Memory B cell (primary cell): ENCODE measurements around the gene COPS3.

Experiments used
- ATAC-seq: fragments of 150-1000 bp; cut with Tn5 transposase; 2 replicates; pipeline ENCODE4 v1.10.0; 2021; ENCODE audit warnings: low read depth, mild to moderate bottlenecking, moderate library complexity
- DNase-seq, 2 donors: peaks; one replicate each; pipeline ENCODE4 v3.0.0; 2022; ENCODE audit warnings: low spot score in 2 of 2
- H3K27ac Mint-ChIP-seq: one replicate; pipeline ENCODE4 v1.8.0; 2022; ENCODE audit warnings: mild to moderate bottlenecking, moderate library complexity, mixed read lengths
- H3K27me3 Mint-ChIP-seq: one replicate; pipeline ENCODE4 v1.8.0; 2022; ENCODE audit warnings: mixed read lengths
- H3K36me3 Mint-ChIP-seq: one replicate; pipeline ENCODE4 v1.8.0; 2022; ENCODE audit warnings: mild to moderate bottlenecking, mixed read lengths
- H3K4me1 Mint-ChIP-seq: one replicate; pipeline ENCODE4 v1.8.0; 2022; ENCODE audit warnings: mixed read lengths
- H3K4me3 Mint-ChIP-seq: one replicate; pipeline ENCODE4 v1.8.0; 2022; ENCODE audit warnings: mild to moderate bottlenecking, moderate library complexity, mixed read lengths
- H3K9me3 Mint-ChIP-seq: one replicate; pipeline ENCODE4 v1.8.0; 2022; ENCODE audit warnings: mixed read lengths

The COPS3 gene

DNA sequence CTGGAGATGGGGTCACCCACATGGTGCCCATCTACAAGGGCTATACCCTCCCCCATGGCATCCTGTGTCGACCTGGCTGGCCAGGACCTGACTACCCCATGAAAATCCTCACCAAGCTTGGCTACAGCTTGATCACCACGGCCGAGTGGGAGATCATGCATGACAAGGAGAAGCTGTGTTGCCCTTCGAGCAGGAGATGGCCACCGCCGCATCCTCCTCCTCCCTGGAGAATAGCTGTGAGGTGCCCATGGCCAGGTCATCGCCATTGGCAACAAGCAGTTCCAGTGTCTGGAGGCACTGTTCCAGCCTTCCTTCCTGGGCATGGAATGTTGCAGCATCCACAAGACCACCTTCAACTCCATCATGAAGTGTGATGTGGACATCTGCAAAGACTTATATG, 38.8 kb downstream of the COPS3 start:
- Mint-ChIP-seq H3K27me3 (no peaks in the 10 kb centered on the region), H3K4me3 (no peak overlapping the region), H3K9me3 (no peaks in the 10 kb centered on the region), H3K27ac (no peak overlapping the region), H3K36me3 (peaks cover under 1% of the 10 kb centered on the region), H3K4me1 (peaks cover 3% of the 10 kb centered on the region)
- DNase-seq, result no peak
- ATAC-seq, result no peak

DNA sequence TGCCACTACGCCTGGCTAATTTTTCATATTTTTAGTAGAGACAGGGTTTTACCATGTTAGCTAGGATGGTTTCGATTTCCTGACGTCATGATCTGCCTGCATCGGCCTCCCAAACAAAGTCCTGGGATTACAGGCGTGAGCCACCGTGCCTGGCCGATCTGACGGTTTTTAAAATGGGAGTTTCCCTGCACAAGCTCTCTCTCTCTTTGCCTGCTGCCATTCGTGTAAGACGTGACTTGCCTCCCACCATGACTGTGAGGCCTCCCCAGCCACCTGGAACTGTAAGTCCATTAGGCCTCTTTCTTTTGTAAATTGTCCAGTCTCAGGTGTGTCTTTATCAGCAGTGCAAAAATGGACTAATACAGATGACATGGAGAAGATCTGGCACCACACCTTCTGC, 39.4 kb downstream of the COPS3 start:
- H3K27ac Mint-ChIP-seq, result no peak overlapping the region
- ATAC-seq (no peak), DNase-seq (no peak)
- no peaks in the 10 kb centered on the region for H3K9me3 Mint-ChIP-seq
- H3K27me3 Mint-ChIP-seq, result no peaks in the 10 kb centered on the region
- H3K4me1 Mint-ChIP-seq, result peaks cover 5% of the 10 kb centered on the region
- H3K36me3 Mint-ChIP-seq, result no peaks in the 10 kb centered on the region
- no peak overlapping the region for H3K4me3 Mint-ChIP-seq

DNA sequence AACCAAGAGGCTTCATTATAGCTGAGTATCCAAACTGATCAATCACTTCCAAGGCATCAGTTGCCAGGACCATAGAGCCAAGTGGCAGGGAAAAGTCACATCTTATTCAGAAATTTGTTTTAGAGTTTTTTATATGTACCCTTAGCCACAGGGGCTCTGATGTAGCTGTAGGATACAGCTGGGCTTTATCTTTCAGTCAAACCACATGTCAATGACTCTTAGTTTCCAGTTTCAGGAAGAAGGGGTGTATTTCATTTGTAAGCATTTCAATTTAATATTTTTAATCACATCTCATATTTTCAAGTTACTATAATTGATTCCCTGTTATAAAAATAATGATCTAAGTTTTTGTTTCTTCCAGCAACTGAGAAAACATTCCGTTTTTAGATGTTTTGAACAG, 41.2 kb downstream of the COPS3 start:
- ATAC-seq (no peak), DNase-seq (no peak)
- H3K4me1 Mint-ChIP-seq, result peaks cover 20% of the 10 kb centered on the region
- no peak overlapping the region for H3K4me3 Mint-ChIP-seq
- no peaks in the 10 kb centered on the region for H3K9me3 Mint-ChIP-seq
- H3K36me3 Mint-ChIP-seq, result no peaks in the 10 kb centered on the region
- no peaks in the 10 kb centered on the region for H3K27me3 Mint-ChIP-seq
- H3K27ac Mint-ChIP-seq, result no peak overlapping the region

DNA sequence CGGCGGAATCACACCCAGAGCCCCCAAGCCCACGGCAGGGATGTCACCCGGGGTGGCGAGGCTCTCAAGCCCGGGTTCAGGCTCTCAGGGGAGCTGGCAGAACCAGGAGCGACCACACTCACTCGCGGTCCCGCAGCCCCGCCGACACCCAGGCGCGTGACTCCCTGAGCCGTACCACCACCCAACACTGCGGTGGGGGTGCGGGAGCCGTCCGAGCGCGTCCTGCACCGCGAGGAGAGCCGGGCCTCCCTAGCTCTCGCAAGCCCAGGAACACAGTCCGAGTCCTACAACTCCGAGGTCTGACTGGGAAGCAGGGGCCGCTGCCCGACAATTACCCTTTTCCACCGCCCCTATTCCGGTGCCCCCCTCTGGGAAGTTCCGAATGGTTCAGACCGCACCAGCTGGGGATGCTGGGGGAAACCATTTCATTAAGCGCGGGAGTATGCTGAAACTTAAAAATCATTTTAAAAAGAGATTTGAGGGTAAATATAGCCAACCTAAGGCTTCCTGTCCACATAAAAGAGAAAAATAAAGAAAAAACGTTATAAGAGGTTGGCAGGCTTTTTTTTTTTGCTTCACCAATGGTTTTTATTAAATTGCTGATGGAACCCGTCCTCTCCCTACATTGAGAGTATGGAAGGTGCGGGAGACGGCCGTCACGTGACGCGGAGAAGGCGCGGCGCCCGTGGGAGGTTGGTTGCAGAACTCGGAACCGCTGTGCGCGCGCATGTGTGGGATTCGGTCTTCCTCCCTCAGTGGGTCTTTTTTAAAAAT, 43.8 kb downstream of the COPS3 start, which contains the start of gene FLCN:
Gene FLCN, minus strand, starts transcription at position 143 of the 774 bp plus-strand sequence. CDS start 9,031 bp downstream, outside the sequence.
- ATAC-seq, result peak; percentile 90
- Mint-ChIP-seq H3K9me3 (no peaks in the 10 kb centered on the region), H3K4me3 (peak within 1 kb of the TSS; percentile 99)

DNA sequence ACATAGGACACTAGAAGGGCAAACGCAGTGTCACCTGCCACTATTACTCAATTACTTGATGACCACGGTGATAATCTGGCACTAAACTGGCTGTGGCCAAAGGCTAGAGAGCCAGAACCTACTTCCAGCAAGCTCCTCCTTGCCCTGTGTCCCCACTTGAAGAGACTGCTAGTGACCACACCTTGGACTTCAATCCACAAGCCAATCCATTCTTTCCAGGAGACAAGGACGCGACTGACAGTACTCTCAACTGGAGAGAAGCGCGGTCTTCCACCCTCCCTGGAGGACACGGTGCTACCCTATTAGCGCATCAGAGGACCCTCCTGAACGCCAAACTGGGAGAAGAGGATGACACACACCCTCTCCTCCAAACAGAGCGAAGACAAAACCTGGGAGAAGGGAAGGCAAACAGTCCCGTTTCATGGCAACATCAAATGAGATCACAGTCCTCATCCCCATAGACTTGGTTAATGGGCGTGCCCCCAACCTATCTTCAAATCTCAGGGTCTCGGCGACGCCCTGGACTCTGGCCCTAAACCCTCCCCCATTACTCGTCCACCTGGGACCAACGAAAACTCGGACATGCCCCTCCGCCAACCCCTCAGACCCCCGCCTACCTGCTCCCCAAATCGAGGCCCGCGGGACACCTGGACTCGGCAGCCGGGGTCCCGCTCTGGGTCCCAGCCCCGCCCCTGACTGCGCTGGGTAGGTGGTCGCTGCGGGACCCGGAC, 44.6 kb downstream of the COPS3 start:
- Mint-ChIP-seq H3K36me3 (peaks cover 8% of the 10 kb centered on the region), H3K27ac (peak overlapping the region; percentile 100), H3K4me1 (peaks cover 22% of the 10 kb centered on the region), H3K9me3 (no peaks in the 10 kb centered on the region), H3K27me3 (no peaks in the 10 kb centered on the region), H3K4me3 (peak overlapping the region; percentile 99)
- ATAC-seq (peak; percentile 4), DNase-seq (no peak)

More for the DNA sequence above, 43.8 kb downstream of the COPS3 start, which contains the start of gene FLCN:
- H3K27ac Mint-ChIP-seq, result peak within 1 kb of the TSS; percentile 100
- DNase-seq, result peak; percentile 88 to 97
- H3K27me3 Mint-ChIP-seq, result no peaks in the 10 kb centered on the region
- peaks cover 20% of the 10 kb centered on the region for H3K4me1 Mint-ChIP-seq
- H3K36me3 Mint-ChIP-seq, result peaks cover 2% of the 10 kb centered on the region

DNA sequence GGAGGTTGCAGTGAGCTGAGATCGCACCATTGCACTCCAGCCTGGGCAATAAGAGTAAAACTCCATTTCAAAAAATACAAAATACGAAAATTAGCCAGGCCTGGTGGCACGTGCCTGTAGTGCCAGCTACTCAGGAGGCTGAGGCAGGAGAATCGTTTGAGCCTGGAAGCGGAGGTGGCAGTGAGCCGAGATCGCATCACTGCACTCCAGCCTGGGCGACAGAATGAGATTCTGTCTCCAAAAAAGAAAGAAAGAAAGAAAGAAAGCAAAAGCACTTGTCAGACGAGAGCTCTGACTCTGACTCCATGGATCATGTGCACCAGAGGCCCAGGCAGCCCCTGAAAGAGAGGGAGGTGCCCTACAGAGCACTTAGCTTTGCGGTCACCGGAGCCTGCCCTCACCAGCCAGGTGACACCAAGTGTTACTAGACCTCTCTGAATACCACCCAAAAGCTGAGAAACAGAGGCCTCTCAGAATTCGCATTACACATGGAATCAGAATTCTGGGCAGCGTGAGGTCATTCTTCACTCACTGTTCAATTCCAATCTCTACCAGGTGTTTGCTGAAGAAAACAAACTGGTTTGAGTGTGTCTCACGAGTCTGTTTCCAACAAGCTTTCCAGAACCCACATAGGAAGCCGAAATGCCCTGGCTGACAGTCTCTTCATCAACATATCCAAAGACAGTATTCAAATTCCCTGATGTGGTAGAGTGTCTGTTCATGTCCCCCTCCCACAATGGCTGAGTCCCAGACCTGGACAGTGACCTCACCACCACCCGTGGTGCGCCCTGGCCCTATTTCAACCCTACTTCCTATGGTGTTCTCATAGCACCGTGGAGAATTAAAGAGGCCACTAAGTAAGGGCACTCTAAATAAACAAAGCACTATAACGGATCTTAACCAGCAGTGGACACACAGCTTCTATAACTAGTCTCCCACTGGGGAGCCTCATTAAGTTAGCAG, 45.6 kb downstream of the COPS3 start:
- peak overlapping the region; percentile 100 for H3K27ac Mint-ChIP-seq
- ATAC-seq (no peak), DNase-seq (no peak)
- peaks cover 22% of the 10 kb centered on the region for H3K4me1 Mint-ChIP-seq
- H3K9me3 Mint-ChIP-seq, result no peaks in the 10 kb centered on the region
- peaks cover 10% of the 10 kb centered on the region for H3K36me3 Mint-ChIP-seq
- no peaks in the 10 kb centered on the region for H3K27me3 Mint-ChIP-seq
- H3K4me3 Mint-ChIP-seq, result peak overlapping the region; percentile 99

DNA sequence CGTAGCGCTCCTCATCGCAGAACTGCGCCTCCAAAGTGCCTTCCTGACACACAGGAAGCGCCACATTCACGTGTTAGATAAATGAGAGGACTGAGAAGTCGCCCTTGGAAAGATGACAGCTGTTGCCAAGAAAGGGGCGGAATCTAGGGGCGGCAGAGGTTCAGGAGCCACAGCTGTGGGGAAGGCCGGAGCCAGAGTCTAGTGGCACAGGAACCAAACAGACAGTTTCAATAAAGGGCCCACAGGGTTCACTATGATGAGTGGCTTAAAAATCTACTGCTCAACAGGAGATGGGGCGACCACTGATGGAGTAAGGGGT, 48.8 kb downstream of the COPS3 start:
- ATAC-seq (no peak), DNase-seq (no peak)
- Mint-ChIP-seq H3K4me3 (no peak overlapping the region), H3K27ac (no peak overlapping the region), H3K27me3 (no peaks in the 10 kb centered on the region), H3K9me3 (no peaks in the 10 kb centered on the region), H3K36me3 (peaks cover 27% of the 10 kb centered on the region), H3K4me1 (peaks cover 19% of the 10 kb centered on the region)

DNA sequence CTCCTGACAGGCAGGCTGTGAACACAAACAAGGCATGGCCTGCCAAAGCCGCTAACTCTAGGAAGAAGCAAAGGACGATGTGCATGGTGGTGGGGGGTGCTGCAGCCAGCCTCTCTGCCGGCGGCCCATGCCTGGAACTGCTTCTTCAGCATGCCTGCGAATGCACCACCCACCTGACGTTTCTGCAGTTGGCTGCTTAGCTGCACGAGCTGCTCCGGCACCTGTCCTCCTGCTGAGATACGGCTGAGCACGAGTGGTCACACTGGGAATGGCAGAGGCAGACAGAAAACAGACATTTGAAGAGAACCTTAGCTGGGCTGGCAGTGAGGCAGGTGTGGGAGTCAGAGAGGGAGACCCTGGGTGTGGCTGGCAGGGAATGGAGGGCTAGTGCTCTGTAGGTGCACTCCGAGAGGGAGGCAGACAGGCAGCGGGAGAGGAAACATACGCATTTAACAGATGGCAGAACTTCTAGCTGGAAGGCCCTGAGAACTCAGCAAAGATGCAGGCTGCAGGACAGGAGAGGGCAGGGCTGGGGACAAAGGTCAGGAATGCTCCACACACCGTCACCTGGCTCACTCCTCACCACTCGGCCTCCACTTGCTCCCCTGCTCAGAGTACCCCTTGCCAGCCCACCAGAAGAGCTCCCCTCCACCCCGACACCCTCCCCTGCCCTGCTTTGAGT, 49.3 kb downstream of the COPS3 start:
- DNase-seq (no peak), ATAC-seq (no peak)
- Mint-ChIP-seq H3K27ac (no peak overlapping the region), H3K36me3 (peaks cover 27% of the 10 kb centered on the region), H3K9me3 (no peaks in the 10 kb centered on the region), H3K4me1 (peaks cover 17% of the 10 kb centered on the region), H3K4me3 (no peak overlapping the region), H3K27me3 (no peaks in the 10 kb centered on the region)

DNA sequence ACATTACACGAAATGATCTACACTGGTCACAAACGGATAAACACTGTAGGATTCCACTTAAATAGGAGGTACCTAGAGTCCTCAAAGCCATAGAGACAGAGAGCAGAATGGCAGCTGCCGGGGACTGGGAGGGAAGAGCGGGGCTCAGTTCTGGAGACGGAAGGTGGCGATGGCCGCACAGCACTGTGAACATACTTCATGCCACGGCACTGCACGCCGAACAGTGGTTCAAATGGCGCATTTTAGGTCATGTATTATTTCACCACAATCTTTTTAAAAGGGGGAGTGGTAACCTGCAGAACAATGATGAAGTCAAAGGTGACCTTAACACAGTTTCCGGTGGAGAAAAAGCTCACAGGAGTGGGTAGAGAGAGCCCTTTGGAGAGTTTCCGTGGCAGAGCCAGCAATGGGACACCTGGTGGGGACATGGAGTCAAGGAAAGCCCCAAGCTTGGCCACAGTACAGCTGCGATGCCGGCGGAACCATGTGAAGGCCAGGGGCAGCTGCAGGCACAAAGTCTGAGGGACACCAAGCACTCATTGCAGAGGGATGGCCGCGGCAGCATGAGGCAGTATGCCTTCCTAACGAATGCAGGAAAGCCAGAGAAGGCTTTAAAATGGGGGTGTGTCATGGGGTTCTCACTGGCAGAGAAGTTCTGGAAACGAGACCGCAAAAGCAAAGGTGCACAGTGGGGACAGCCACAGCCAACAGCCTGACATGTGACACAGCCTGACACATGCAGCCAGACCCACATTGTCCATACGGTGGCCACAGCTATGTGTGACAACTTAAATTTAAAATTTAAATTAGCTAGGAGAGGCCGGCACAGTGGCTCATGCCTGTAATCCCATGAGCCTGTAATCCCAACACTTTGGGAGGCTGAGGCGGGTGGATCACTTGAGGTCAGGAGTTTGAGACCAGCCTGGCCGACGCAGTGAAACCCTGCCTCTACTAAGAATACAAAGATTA, 51.3 kb downstream of the COPS3 start:
- H3K27me3 Mint-ChIP-seq, result no peaks in the 10 kb centered on the region
- H3K9me3 Mint-ChIP-seq, result no peaks in the 10 kb centered on the region
- ATAC-seq (no peak), DNase-seq (no peak)
- no peak overlapping the region for H3K27ac Mint-ChIP-seq
- H3K36me3 Mint-ChIP-seq, result peaks cover 36% of the 10 kb centered on the region
- H3K4me3 Mint-ChIP-seq, result no peak overlapping the region
- H3K4me1 Mint-ChIP-seq, result peaks cover 2% of the 10 kb centered on the region

DNA sequence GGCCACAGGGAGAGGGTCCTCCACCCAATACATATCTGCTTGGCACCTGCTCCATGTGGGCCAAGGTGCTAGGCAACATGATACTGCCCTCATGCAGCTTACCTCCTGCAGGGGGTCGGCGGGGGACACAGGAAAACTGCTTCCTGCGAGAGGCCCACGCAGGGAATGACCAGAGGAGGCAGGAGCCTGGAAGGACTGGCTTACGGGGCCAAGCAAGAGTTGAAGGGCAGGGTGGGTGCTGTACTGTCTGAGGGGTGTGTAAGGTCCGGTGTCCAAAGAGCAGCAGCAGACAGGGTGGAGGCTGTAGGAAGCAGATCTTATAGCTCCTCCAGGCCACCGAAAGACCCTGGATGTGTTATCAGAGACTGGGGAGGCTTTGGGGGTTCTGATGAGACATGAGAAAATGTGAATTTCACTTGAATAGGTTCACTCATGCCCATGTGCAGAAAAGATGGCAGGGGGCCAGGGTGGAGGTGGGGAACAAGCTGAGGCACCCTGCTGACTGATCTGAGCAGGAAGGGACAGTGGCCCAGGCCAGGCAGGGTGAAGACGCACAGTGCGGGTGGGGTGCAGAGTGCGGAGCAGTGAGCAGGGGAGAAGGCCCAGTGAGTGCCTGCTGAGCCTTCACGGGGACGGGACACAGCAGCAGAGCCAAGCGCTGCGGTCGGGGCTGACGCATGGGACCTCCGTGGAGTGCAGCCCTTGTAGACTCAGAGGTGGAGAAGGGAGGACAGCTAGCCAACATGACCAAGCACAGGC, 52.3 kb downstream of the COPS3 start:
- Mint-ChIP-seq H3K4me1 (peaks cover 2% of the 10 kb centered on the region), H3K4me3 (no peak overlapping the region), H3K9me3 (no peaks in the 10 kb centered on the region), H3K36me3 (peaks cover 40% of the 10 kb centered on the region), H3K27ac (no peak overlapping the region), H3K27me3 (no peaks in the 10 kb centered on the region)
- ATAC-seq, result no peak
- DNase-seq, result no peak

DNA sequence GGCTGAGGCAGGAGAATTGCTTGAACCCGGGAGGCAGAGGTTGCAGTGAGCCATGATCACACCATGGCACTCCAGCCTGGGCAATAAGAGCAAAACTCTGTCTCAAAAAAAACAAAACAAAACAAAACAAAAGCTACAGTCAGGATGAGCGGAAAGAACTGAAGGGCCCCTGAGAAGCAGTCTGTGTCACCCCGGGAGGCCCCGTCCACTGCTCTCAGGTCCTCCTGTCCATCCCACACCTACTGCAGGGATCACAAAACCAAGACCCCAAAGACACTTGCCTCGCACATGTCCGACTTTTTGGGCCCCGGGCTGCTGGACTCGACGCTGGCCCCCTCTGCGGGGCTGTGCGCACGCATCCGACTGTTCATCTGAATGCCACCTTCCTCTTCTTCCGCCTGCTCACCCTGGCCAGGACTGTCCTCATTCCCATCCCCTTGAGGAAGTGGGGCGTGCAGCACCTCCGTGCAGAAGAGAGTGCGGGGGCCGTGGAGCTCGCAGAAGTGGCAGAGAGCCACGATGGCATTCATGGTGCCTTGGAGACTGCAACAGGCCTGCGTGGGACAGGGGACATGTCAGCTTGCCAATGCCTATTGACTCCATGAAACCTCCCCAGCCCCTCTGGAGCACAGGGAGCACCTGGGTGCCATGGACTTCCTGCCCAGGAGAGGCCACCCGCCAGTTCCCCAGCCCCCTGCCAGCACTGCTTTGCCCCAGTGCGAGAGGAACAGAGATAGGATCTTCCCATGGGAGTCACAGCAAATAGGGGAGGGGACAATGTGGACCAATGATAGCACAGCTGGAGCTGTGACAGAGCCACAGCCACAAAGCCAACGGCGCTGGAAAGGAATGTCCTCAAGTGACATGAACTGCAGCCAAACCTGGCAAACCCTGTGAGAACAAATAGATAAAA, 53.2 kb downstream of the COPS3 start:
- H3K4me3 Mint-ChIP-seq, result no peak overlapping the region
- no peaks in the 10 kb centered on the region for H3K9me3 Mint-ChIP-seq
- DNase-seq (no peak), ATAC-seq (no peak)
- peaks cover 42% of the 10 kb centered on the region for H3K36me3 Mint-ChIP-seq
- H3K27me3 Mint-ChIP-seq, result no peaks in the 10 kb centered on the region
- no peak overlapping the region for H3K27ac Mint-ChIP-seq
- H3K4me1 Mint-ChIP-seq, result peaks cover 2% of the 10 kb centered on the region
